RWPE1 (cell line): ENCODE data around the gene LIPT2.
"Not testable (repeated sequence)": the region's sequence is repeated elsewhere in the genome, so short reads cannot be mapped to it uniquely, and the experiment has no call there.

Experiments used
- CTCF ChIA-PET: fragments of 350-600 bp; sonication (Branson Sonifier 250); formaldehyde crosslinking; extraction: SDS; loops from one replicate; lab custom pipeline; 2021; lab: Yijun Ruan, JAX
- POLR2A ChIA-PET: fragments of 400-600 bp; formaldehyde crosslinking; extraction: SDS; loops from one replicate; lab custom pipeline; 2020; ENCODE audit warnings: antibody characterized with exemption; ENCODE audit not compliant: low non-redundant PET; lab: Yijun Ruan, JAX
- DNase-seq: peaks from one replicate; pipeline ENCODE4 v3.0.0; 2012; ENCODE audit warnings: low spot score
- H3K27ac ChIP-seq: fragments of 450-650 bp; 2 replicates; pipeline ENCODE4 v1.5.1; 2017
- CTCF ChIP-seq: fragments of 450-650 bp; conservative IDR thresholded peaks from 2 replicates; pipeline ENCODE4 v1.5.1; 2017; ENCODE audit warnings: low read depth, mild to moderate bottlenecking

Gene LIPT2

GRCh38 chr11:74492974-74493790 lies at the start of gene LIPT2:
LIPT2 (minus strand) TSS chr11:74493724; CDS start chr11:74493703, 21 bp downstream.
- ChIA-PET CTCF (interaction anchor here (0.5 to 1.1 kb wide), 7 partner anchors 11 to 407 kb away, joined by 3 to 10 read pairs (median 3); no protein-coding TSS in a partner anchor), POLR2A (interaction anchor here (0.6 to 1.2 kb wide), 6 partner anchors 11 to 322 kb away, joined by 3 to 8 read pairs (median 6); partner anchors contain the start of gene C2CD3)
- H3K27ac ChIP-seq, result peak within 1 kb of the TSS; percentile 99
- TF ChIP-seq CTCF, result no peak
- DNase-seq, result peak; percentile 92

- ChIA-PET POLR2A (no interaction called here), CTCF (interaction anchor here (0.8 kb wide), 1 partner anchor 17 kb away, joined by 3 read pairs; no protein-coding TSS in a partner anchor)
- no peak for DNase-seq
- no peak for TF ChIP-seq CTCF
- H3K27ac ChIP-seq, result no peak overlapping the region
These were observed 47.9 kb upstream of the LIPT2 start for GRCh38 chr11:74541466-74541865.

GRCh38 chr11:74540270-74540669 lies 46.7 kb upstream of the LIPT2 start:
- DNase-seq, result no peak
- no peak for TF ChIP-seq CTCF
- ChIA-PET POLR2A (no interaction called here), CTCF (no interaction called here)
- H3K27ac ChIP-seq, result no peak overlapping the region

GRCh38 chr11:74538680-74539079 lies 45.2 kb upstream of the LIPT2 start:
- ChIA-PET POLR2A (no interaction called here), CTCF (interaction anchor here (0.6 kb wide), 2 partner anchors 32 to 277 kb away, joined by 3 to 4 read pairs; no protein-coding TSS in a partner anchor)
- no peak for TF ChIP-seq CTCF
- no peak for DNase-seq
- H3K27ac ChIP-seq, result no peak overlapping the region

- ChIA-PET POLR2A (no interaction called here), CTCF (interaction anchor here (0.5 to 1.1 kb wide), 3 partner anchors 13 to 360 kb away, joined by 3 to 4 read pairs (median 4); no protein-coding TSS in a partner anchor)
- no peak for DNase-seq
- no peak for TF ChIP-seq CTCF
- H3K27ac ChIP-seq, result no peak overlapping the region
These were observed 42.0 kb upstream of the LIPT2 start for GRCh38 chr11:74535371-74536160.

- DNase-seq, POLR2A ChIA-PET, H3K27ac ChIP-seq: not testable (repeated sequence)
- CTCF ChIA-PET, result interaction anchor here (1.1 kb wide), 1 partner anchor 14 kb away, joined by 3 read pairs; no protein-coding TSS in a partner anchor
These were observed 41.4 kb upstream of the LIPT2 start for GRCh38 chr11:74534946-74535275.
